GM18870 (cell line): Measurements from ENCODE around the gene DNAH8.
"Not testable (repeated sequence)": the region's sequence is repeated elsewhere in the genome, so short reads cannot be mapped to it uniquely, and the experiment has no call there.

Source experiments
- ATAC-seq: cut with Tn5 transposase; IDR thresholded peaks from one replicate; pipeline ENCODE4 v1.9.1; 2021; ENCODE audit warnings: moderate library complexity; ENCODE audit not compliant: unreplicated experiment

The DNAH8 gene

DNA sequence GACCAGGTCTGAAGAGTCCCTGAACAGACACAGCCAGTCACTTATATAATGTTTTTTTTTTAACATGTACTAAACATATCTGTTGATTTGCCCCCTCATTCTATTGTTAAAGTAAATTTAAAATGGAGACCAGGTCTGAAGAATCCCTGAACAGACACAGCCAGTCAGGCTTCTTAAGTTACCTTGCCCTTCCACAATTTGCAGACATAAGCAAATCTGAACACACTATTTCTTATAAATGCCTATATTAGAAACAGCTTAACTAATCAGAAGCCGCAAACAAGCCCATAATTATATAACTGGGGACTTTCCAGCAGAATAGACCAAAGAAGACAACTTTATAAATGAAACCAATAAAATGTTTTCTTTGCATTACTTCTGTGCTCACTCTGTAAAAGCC is 118.2 kb downstream of the DNAH8 start:
- no peak for ATAC-seq

- no peak for ATAC-seq
Observed at GRCh38 chr6:38836585-38836984, 121.5 kb downstream of the DNAH8 start.

DNA sequence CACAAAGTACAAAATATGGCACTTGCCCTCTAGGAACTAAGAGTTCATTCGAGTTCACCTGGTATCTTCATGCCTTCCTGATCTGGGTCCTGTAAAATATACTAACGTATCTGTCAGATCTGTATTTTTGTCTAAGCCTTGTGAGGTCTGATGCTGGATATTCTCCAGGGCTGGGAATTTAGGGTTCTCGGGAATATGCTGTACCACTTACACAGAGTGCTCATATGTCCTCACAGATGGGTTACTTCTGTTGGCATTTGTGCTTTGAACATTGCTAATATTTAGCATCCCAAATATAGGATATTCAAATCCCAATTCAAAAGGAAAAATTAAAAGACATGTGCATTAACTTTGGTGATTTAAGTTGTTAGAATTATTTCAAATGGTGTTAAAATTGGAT is 122.0 kb downstream of the DNAH8 start:
- no peak for ATAC-seq

- no peak for ATAC-seq
Observed at GRCh38 chr6:38843798-38844197, 128.7 kb downstream of the DNAH8 start.

DNA sequence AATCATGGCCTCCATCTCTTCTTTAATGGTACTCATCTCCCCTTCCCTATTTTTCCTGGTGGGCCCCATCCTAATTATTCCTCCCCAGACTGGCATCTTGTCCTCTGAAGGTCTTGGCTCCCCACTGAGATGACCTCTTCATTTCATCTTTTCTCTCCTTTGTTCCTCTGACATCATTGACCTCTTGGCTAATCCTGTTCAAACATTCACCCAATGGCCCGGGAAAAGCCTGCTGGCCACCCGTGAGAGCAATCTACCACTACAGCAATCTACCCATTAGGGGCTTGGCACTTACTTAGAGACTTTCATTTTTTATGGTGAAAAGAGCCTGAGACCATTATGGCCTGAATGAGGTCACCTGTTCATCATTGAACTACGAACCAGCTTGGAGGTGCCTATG is 130.8 kb downstream of the DNAH8 start:
- no peak for ATAC-seq

GRCh38 chr6:38846361-38846760 is 131.2 kb downstream of the DNAH8 start:
- no peak for ATAC-seq

GRCh38 chr6:38846844-38847243 is 131.7 kb downstream of the DNAH8 start:
- ATAC-seq: no peak

DNA sequence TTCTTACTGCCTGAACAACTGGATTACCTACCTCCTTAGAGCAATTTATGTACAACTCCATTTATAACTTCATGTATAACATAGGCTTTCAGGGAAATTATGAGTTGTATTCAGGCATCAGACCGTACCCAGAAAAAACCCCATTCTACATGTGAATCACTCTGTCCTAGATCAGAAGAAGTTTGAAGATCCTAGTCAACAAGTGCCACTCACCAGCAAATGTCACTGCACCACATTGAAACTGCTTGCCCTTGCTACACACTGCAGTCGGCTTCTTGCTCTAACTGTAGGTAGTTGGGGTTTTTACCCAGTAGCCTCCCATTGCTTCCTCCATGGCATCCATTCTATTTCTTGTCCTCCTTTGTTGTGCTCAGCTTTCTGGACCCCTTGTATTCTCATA is 132.4 kb downstream of the DNAH8 start:
- no peak for ATAC-seq

DNA sequence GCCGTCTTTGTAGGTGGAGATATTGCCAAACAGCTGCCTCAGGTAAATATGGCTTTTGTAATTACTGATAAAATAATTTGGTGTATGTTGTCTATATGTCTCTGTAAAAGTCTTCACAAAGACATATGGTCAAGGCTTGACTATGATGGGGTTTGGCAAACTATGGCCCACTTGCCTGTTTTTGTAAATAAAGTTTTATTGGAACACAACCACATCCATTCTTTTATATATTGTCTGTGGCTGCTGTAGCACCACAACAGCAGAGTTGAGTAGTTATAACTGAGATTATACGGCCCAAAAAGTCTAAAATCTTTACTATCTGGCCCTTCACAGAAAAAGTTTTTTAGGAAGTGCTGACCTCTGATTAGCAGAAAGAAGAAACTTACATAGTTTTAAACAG is 133.6 kb downstream of the DNAH8 start:
- no peak for ATAC-seq

- no peak for ATAC-seq
Observed at GRCh38 chr6:38852215-38852614, 137.1 kb downstream of the DNAH8 start.

- ATAC-seq: no peak
Observed at GRCh38 chr6:38853236-38853635, 138.1 kb downstream of the DNAH8 start.

DNA sequence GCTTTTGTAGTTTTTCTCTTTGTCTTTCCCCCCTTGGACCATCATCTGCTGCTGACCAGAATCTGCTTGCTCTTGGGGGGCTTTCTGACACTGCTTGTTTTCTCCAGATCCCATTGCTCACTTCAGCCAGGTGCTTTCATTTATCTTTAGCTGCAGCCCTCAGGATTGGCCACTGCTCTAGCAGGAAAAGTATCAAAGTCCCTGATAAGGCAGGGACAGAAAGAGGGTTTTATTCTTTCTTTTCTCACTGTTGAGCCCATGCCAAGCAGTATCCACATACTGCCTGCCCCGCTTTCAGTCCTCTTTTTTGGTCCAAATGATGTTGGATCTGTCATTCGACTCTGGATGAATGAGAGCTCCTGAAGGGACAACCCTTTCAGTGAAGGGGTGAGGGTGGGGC is 141.4 kb downstream of the DNAH8 start:
- no peak for ATAC-seq

DNA sequence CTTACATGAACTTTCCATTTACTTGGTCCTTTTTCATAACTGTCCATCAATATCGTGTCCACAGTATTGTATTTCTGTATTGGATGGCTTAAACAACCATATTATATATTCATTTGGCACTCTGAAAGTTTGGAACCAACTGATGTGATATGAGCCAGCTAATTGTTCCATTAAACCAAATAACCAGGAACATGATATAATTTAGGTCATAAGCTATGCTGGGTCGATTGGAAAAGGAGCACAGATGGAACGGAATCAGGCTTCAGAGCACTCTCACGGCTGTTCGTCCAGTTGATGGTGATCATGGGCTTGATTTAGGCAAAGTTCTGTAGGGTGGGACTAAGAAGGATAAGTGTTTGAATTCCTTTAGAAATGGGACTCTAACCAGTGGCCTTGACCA is 142.7 kb downstream of the DNAH8 start:
- ATAC-seq: no peak

DNA sequence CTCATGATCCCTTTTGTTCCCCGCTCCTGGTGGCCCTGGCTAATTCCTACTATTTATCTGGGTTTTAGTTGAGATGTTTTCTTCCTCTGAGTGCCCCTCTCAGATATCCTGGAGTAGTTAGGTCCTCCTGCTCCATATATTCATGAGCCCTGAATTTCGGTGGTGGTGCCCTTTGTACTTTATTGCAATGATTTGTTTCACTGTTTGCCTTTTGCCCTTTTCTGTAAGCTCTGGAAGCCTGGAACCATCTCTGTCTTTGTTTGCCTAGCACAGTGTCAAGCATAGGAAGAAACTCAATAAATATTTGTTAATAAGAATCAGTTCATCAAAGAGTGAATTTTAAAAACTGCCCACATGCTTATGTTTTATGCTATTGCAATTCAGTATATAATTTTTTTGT is 144.9 kb downstream of the DNAH8 start:
- no peak for ATAC-seq

DNA sequence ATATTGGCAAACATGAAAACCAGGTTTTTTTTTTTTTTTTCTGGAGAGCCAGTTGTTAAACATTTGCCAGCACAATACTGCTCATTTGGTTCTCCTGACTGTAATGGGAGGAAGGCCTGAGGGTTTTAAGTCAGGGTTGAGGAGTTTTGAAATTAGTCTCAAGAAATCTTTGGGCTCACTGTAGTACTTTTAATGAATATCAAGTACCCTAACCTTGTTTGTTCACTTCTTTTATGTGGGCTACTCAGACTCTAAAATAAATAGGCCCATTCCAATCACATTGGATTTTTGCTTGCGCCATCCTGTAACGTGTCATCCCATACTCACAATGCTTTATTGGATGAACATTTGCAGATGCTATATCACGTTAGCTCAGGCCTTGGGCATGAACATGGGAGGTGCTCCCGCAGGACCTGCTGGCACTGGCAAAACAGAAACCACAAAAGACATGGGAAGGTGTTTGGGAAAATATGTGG is 146.9 kb downstream of the DNAH8 start:
- no peak for ATAC-seq

GRCh38 chr6:38865521-38866174 is 150.5 kb downstream of the DNAH8 start:
- ATAC-seq: no peak

DNA sequence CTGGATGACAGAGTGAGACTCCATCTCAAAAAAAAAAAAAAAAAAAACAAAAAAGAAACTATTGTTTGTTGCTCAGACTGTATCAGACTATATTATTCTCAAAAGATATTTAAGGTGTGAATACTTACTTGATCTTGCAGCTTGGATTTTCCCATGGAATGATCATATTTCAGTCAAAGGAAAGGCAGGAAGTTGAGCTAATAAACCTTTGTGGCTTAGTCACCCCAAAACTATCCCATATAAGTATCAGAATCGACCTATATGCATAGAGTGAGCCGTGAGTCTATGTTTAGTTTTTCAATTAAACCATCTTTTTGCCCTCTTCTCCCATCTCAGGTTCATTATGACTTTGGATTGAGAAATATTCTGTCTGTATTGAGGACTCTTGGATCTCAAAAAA is 152.6 kb downstream of the DNAH8 start:
- no peak for ATAC-seq

- no peak for ATAC-seq
Observed at GRCh38 chr6:38871741-38872568, 156.8 kb downstream of the DNAH8 start.

GRCh38 chr6:38873001-38873400 is 157.9 kb downstream of the DNAH8 start:
- no peak for ATAC-seq

GRCh38 chr6:38873816-38874215 is 158.7 kb downstream of the DNAH8 start:
- not testable (repeated sequence) for ATAC-seq

DNA sequence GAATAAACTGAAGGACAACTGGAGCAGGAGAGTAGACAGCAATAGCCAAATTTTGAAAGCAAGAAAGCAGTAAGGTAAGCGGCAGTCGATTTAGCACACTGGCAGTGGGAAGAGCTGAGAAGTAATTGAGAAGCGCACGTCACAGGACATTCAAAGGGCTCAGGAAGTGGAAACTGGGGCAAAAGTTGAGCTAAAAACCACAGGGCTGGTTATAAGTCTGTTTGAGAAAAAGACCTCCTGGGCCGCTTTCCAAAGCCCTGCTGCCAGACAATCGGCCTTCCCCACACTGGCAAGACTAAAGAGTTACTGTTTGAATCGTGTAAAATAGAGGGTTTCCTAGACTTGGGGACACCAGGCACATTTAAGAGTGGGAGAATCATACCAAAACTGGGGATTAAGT is 161.4 kb downstream of the DNAH8 start:
- ATAC-seq: no peak

DNA sequence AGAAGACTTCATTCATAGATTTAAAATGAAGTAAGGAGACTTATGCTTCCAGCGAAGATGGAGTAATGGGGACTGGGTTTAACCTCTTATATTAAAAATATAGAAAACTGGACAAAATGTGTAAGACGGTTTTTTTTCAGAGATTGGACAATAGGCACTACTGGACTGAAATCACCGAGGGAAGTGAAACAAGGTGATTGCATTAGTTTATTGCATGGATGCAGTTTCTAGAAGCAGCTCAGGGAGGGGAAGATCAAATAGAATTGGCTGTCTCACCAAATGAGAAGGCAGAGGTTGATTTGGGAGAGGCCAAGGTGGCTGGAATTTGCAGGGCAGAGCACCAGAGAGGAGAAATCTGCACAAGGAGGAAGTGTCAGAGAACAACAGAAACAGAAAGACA is 162.6 kb downstream of the DNAH8 start:
- no peak for ATAC-seq
